Thyroid gland (tissue), 4 donors: ENCODE measurements around the gene XRRA1.

ENCODE experiments used
- CTCF ChIP-seq, 6 experiments: fragments of 200-600 bp in 3 of 6; fragments of 450-650 bp in 3 of 6; sonication (generic) in 3 of 6; IDR thresholded peaks; one replicate each; pipeline ENCODE4 v1.5.1; 2016 to 2019; ENCODE audit warnings: antibody characterized with exemption in 6 of 6, mild to moderate bottlenecking in 2 of 6, inconsistent platforms in 1 of 6, moderate library complexity in 1 of 6
- POLR2A ChIP-seq, 2 donors: fragments of 450-650 bp; IDR thresholded peaks; one replicate each; pipeline ENCODE4 v1.6.1; 2017; ENCODE audit warnings: antibody characterized with exemption in 2 of 2, mild to moderate bottlenecking in 2 of 2, moderate library complexity in 1 of 2

GRCh38 chr11:74847895-74848294 is 101.0 kb downstream of the XRRA1 start:
- TF ChIP-seq CTCF (IDR thresholded peaks at IDR 0.05) (no peak), POLR2A (IDR thresholded peaks at IDR 0.05) (no peak)
